ENCODE results near the gene PAGR1.
A peak's percentile ranks its signal among the peaks of the same experiment; 100 is the strongest.
"Not testable (repeated sequence)": the region's sequence is repeated elsewhere in the genome, so short reads cannot be mapped to it uniquely, and the experiment has no call there.

PAGR1 gene

DNA sequence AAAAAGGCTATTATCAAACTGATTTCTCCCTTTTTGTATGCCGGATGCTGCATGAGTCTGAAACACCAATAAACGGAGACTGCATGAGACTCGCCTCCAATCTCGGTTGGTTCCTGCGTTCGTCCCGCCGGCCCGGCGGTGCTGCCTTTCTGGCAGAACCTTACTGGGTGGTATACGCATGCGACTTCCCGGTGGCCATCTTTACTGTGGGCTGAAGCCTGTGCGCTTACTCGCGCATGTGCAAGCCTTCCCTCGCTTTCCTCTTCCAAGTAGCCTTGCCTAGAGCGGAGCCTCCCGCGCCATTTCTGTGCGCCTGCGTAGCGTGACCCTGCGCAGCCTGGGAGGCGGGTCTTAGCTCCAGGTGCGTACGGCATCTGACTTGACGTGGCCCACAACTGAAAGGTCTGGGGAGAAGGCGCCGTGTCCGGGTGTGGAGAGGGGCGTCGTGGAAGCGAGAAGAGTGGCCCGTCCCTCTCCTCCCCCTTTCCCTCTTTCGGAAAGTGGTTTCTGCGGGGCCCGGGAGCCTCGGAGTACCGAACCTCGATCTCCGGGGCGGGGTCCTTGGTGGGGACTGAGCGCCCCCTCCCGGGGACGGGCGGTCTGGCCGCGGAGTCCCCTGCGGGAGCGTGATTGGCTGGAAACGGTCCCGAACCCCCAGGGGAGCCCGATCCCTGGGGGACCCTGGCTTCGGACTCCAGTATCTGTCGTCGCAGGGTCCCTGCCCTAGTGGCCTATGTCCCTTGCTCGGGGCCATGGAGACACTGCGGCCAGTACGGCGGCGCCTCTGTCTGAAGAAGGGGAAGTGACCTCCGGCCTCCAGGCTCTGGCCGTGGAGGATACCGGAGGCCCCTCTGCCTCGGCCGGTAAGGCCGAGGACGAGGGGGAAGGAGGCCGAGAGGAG, at the start of gene PAGR1:
TSS of gene PAGR1 (plus strand) at position 360 of the 901 bp plus-strand sequence. CDS start at position 734, 374 bp downstream.
- DNase-seq, result peak; percentile 93

DNA sequence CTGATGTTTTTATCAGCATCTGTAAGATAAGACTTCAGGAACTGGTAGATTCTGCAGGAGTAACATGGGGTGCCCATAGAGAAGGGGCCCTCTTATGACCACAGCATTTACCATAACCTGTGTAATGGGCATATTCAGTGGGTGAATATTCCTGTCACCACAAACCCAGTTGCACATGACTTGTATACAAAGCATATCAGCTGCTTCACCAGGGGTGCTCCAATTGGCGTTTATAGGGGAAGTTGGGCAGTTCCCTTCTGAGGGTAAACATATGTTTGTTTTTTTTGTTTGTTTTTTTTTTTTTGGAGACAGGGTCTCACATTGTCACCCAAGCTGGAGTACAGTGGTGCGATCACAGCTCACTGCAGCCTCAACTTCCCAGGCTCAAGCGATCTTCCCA, 49.4 kb upstream of the PAGR1 start:
- DNase-seq, result no peak

DNA sequence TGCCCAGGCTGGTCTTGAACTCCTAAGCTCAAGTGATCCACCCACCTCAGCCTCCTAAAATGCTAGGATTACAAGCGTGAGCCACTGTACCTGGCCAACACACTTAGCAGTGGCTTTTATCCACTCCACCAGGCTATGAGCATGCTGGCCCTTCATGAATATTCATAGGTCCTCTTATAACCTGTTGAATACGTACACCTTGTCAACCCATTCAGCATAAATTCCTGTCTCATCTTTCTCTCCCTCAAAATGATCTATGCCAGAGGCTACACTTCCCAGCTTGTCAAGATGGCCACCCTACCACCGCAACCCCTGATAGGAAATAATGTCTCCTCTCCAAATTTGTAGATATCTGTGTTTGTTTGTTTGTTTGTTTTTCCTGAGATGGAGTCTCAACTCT, 48.9 kb upstream of the PAGR1 start:
- no peak for DNase-seq

DNA sequence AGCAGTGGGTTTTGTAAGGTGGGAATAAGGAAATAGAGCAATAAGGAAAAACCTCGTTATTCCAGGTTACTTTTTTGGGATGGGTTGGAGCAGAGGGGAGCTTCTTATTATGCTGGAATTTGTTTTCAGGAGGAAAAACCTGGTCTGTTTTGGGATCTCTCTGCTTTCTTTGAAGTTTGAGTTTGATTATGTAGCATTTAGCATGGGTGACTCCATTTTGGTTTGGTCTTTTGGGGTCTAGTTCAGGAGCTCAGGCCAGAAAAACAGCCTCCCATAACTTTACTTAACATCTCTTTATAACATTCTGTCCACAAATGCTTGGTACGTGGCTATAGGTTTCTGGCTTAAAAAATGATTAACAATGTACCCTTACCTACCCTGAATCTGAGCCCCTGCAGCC, 46.4 kb upstream of the PAGR1 start:
- DNase-seq, result no peak

DNA sequence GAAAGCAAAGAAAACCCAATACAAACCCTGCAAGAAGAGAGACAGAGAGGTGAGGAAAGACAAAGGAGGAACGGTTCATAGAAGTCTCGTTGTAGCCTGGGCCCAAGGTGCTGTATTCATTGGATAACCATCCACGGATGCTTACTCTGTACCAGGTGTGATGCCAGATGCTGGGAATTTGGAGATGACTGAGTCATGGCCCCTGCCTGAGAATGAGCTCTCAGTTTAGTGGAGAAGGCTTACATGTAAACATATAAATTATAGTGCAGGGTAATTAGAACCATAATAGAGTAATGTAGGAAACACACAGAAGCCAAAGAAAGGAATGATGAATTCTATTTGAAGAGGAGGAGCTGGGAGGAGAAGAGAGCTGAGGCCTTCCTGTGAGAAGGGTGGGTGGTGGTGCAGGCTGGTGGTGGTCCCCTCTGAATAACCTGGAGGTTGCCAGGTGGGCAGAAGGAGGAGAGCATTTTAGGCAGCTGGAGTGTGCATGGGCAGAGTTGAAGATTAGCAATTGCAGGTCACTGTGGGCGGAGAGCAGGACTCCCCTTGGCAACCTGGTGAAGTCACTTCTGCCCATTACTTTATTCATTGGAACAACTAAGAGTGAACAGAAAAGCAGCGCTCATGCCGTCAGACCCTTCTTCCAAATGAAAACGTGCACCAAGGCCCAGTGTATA, 45.6 kb upstream of the PAGR1 start:
- no peak for DNase-seq

DNA sequence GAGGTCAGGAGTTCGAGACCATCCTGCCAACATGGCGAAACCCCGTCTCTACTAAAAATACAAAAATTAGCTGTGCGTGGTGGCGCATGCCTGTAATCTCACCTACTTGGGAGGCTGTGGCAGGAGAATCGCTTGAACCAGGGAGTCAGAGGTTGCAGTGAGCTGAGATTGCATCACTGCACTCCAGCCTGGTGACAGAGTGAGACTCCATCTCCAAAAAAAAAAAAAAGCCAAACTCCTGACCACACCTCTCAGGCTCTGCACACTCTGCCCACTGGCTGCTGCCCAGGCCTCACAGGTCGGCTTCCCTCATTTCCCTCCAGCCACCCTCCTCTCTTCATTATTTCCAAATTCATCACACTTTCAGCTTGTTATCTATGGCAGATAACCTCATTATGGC, 43.6 kb upstream of the PAGR1 start:
- DNase-seq, result not testable (repeated sequence)

- DNase-seq, result no peak
Observed at GRCh38 chr16:29774730-29775129, 41.2 kb upstream of the PAGR1 start.

DNA sequence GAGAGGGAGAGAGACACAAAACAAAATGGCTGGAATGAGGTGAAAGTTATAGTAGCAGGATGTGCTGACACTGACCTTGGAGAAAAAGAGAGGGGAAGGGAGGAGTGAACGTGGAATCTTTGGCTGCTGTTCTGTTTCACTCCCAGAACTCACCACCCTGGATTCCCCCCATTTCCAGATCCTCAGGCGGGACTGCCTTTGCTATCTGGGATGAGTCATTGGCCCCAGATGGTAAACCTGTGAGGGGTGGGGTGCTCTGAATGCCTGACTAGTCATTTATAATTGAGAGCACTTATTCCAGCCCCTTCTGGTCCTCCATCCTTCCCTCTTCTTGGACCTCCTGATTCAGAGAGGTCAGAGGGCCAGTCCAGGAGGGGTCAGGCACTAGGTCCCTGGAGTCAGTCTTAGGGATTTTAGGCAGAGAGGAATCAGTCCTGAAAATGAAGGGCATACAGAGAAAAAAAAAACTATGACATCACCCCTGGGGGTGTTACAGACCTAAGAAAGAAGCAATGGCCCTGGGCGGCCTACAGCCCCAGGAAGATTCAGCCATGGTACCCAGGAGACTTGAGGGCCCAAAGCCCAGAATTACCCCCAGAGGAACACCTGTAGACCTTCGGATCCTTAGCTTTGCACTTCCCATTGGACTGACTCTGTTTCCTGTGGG, 40.1 kb upstream of the PAGR1 start:
- no peak for DNase-seq

GRCh38 chr16:29777576-29778350, 38.2 kb upstream of the PAGR1 start, which contains the start of gene ZG16:
Gene ZG16 (plus strand): TSS chr16:29778256. CDS start chr16:29779267, 1,011 bp downstream.
- DNase-seq, result peak; percentile 23

GRCh38 chr16:29779474-29779873, 36.5 kb upstream of the PAGR1 start:
- no peak for DNase-seq

DNA sequence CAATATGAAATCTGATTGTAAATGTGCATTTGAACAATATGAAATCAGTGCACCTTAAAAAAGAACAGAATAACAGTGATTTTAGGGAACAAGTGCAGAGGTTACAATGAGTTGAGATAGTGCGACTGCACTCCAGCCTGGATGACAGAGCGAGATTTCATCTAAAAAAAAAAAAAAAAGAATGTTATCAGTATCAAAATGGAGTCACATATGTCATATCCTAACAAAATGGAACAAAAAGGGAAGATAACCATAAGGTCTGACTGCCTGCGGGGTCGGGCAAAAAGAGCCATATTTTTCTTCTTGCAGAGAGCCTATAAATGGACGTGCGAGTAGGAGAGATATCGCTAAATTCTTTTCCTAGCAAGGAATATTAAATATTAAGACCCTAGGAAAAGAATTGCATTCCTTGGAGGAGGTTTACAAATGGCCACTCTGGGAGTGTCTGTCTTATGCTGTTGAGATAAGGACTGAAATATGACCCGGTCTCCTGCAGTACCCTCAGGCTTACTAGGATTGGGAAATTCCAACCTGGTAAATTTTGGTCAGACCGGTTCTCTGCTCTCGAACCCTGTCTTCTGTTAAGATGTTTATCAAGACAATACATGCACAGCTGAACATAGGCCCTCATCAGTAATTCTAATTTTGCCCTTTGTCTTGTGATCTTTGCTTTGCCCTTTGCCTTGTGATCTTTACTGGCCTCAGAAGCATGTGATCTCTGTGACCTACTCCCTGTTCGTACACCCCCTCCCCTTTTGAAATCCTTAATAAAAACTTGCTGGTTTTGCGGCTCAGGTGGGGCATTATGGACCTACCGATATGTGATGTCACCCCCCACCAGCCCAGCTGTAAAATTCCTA, 32.6 kb upstream of the PAGR1 start:
- DNase-seq, result not testable (repeated sequence)

DNA sequence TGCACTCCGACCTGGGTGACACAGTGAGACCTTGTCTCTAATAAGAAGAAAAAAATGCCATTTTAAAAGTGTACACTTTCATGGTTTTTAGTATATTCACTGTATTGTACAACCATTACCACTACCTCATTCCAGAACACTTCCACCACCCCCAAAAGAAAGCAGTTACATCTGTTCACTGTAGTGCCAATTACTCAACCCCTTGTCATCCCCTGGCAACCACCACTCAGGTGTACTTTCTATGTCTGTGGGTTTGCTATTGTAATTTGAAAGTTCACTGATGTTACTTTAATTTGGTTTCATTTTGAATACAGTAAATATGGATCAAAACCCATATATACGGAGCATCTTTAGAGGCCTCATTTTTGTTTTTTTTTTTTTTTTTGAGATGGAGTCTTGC, 31.8 kb upstream of the PAGR1 start:
- DNase-seq, result no peak

DNA sequence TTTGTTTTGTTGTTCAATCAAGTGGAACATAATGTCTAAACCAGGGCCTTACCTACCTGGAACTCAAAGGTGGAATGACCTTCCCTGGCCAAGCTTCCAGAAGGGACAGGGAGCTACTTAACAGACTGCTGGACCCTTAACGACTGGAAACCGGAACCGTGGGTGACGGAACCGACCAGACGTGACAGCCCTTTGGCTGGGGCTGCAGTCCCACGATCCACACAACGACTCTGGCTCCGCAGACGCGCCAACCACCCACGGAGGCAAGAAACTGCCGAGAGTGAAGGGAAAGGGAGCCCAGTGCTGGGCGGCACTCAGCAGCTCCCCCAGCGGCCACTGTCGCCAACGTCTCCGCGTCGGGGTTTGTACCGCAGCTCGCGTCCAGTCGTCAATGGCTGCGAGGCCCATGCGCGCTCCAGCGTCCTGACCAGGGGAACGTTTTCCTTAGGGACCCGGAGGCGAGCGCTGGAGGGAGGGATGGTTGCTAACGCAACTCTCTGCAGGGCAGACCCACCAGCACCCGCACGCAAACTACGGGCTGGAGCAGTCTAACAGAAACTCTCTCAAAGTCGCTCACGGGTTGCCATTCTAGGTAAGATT, 31.0 kb upstream of the PAGR1 start:
- DNase-seq, result no peak

- DNase-seq, result not testable (repeated sequence)
Observed at GRCh38 chr16:29787155-29787554, 28.8 kb upstream of the PAGR1 start.

DNA sequence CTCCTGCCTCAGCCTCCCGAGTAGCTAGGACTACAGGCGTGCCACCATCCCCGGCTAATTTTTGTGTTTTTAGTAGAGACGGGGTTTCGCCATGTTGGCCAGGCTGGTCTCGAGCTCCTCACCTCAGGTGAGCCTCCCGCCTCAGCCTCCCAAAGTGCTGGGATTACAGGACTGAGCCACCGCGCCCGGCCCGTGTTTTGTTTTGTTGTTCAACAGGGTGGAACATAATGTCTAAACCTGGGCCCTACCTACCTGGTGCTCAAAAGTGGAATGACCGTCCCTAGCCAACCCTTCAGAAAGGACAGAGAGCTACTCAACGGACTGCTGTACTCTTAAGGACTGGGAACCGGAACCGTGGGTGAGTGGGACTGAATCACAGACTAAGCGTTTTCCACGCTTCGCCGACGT, 26.2 kb upstream of the PAGR1 start:
- DNase-seq, result peak; percentile 54

DNA sequence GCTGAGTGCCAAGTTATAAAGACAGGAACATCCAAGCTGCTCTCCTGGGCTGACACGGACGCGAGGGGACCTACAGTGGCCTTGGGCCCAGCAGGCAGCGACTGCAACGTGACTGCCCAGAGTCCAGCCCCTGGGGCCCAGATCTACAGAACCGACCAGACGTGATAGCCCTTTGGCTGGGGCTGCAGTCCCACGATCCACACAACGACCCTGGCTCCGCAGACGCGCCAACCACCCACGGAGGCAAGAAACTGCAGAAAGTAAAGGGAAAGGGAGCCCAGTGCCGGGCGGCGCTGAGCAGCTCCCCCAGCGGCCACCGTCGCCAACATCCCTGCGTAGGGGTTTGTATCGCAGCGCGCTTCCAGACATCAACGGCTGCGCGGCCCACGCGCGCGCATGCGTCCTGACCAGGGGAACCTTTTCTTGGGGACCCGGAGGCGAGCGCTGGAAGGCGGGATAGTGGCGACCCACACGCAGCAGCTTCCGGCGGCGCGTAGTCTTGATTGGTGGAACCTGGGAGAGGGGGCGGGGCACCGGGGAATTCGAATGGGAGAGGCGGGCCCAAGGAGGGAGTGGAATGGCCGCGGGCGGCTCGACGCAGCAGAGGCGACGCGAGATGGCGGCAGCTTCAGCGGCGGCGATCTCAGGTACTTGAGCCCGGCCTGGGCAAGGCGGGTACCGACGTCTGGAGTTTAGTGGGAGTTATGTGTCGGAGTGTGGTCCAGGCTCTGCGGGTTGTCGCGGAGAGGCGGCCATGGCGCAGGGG, 25.6 kb upstream of the PAGR1 start, which contains the start of gene KIF22:
TSS of gene KIF22 (plus strand) at position 569 of the 766 bp plus-strand sequence. CDS start at position 578, 9 bp downstream.
- peak; percentile 84 for DNase-seq

DNA sequence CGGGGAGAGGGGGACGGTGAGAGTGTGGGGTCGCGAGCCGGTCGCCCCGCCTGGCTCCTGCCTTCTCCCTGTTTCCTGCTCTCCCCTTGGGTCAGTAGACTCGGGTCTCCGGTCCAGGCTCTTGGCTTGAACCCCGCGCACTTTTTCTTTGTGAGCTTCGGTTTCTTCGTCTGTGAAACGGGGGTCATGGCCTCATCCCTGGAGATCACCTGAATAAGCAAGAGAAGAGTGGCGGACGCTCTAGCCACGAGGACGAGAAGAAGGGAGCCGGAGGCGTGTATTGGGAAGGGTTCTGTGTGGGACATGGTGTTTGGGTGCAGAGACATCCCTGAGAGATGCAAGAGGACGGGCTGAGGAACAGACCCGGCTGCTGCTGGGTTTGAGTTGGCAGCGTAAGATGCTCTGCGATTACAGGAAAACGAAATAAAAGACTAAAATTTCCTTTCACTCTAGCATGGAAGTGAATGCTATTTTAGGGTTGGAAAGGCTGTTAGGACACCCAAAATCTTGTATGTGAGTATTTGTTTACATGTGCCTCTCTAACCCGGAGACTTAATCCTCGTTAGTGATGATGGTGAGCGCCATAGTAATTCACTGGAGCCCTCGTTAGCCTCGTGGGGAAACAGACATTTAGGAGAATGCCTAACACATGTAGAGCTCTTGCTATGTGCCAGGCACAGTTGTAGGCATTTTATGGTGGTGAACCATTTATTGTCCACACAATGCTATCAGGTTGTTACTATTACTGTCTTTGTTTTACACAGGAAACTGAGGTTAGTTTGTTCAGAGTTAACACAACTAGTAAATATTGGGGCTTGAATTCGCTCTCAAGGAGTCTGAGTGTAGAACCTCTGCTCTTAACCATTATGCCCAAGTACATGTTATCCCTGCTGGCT, 24.8 kb upstream of the PAGR1 start:
- DNase-seq, result no peak

DNA sequence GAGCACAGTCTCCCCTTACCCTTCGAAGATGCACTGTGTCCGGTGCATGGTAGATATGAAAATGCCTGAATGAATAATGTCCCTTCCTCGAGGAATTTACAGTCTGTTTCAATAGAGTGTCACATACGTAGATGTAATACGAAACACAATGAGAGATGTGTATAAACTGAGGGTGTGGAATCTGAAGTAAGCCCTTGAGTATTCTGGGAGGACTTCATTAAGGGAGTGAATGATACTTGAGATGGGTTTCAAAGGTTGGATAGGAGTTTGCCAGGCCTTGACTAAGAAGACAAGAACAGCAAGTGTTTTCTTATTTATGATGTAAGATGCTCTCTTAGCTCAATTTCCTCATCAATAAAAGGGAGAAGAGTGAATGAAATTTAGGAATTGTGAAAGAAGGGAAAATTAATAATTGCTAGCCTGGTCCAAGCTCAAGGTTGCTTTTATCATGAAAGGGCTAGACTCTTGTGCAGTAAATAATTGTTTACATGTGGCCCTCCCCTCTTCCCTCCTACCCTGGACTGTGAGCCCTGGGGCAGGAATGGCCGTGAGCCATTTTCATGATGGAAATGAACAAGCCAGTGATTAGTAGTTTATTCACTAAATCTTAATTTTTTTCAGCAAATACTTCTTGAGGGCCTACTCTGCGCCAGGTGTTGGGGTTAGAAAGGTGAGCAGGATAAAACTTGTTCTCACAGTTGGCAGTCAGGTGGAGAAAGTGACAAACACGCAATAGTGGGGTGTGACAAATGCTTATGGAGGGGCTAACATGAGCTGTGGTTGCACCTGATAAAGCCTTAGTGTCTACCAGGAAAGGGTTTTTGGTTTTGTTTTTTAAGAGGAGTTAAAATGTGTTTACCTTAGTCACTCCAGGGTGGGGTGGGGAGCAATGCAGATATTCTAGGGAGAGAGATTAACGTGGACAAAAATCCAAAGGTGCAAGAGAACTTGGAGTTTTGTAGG, 23.8 kb upstream of the PAGR1 start:
- DNase-seq, result no peak
